Dermis blood vessel endothelial cell (primary cell): ENCODE measurements around the gene CETN3. TPM values are rescaled to one million over a fixed set of nuclear protein-coding genes. Genes with fewer than 3 reads are reported as not detected.
A peak's percentile ranks its signal among the peaks of the same experiment; 100 is the strongest.

Experiments
- DNase-seq: peaks from one replicate; pipeline ENCODE4 v3.0.0; 2010
- total RNA-seq: library from RNA; depleted of rRNA; stranded (reverse); fragments of >200 nt; gene quantifications from 2 replicates; pipeline ENCODE4 v1.2.3, GENCODE V29; 2014

The CETN3 gene
- 10.6 and 15.3 TPM in 2 replicates for total RNA-seq

GRCh38 chr5:90409318-90410177, at the start of gene CETN3:
TSS of gene CETN3 (minus strand) at chr5:90409756. CDS start at chr5:90409661, 95 bp downstream.
- peak; percentile 97 for DNase-seq

GRCh38 chr5:90446961-90447360, 37.4 kb upstream of the CETN3 start:
- DNase-seq: no peak

- DNase-seq: no peak
These were observed 31.1 kb upstream of the CETN3 start for GRCh38 chr5:90440644-90441043.

GRCh38 chr5:90438100-90438499, 28.5 kb upstream of the CETN3 start:
- peak; percentile 57 for DNase-seq

- no peak for DNase-seq
These were observed 28.1 kb upstream of the CETN3 start for GRCh38 chr5:90437663-90438062.

- DNase-seq: peak; percentile 64
These were observed 24.7 kb upstream of the CETN3 start for GRCh38 chr5:90434116-90434714.

- DNase-seq: no peak
These were observed 14.7 kb upstream of the CETN3 start for GRCh38 chr5:90424245-90424644.

GRCh38 chr5:90421136-90421535, 11.6 kb upstream of the CETN3 start:
- DNase-seq: peak; percentile 40

- DNase-seq: no peak
These were observed 8.7 kb upstream of the CETN3 start for GRCh38 chr5:90418214-90418613.

GRCh38 chr5:90410178-90410762, 714 bp upstream of the CETN3 start:
- peak; percentile 32 for DNase-seq

GRCh38 chr5:90408571-90409317, 812 bp downstream of the CETN3 start:
- peak; percentile 12 for DNase-seq

GRCh38 chr5:90406466-90406865, 3.1 kb downstream of the CETN3 start:
- DNase-seq: no peak

GRCh38 chr5:90402521-90403255, 6.9 kb downstream of the CETN3 start:
- DNase-seq: no peak

GRCh38 chr5:90399251-90399650, 10.3 kb downstream of the CETN3 start:
- no peak for DNase-seq

GRCh38 chr5:90398726-90399125, 10.8 kb downstream of the CETN3 start:
- DNase-seq: no peak

GRCh38 chr5:90395005-90395404, 14.6 kb downstream of the CETN3 start:
- DNase-seq: no peak

GRCh38 chr5:90390928-90391327, 18.6 kb downstream of the CETN3 start:
- no peak for DNase-seq

GRCh38 chr5:90390326-90390725, 19.2 kb downstream of the CETN3 start:
- no peak for DNase-seq

- DNase-seq: no peak
These were observed 22.0 kb downstream of the CETN3 start for GRCh38 chr5:90387508-90387907.

GRCh38 chr5:90386099-90386710, 23.4 kb downstream of the CETN3 start:
- peak; percentile 47 for DNase-seq

- no peak for DNase-seq
These were observed 25.2 kb downstream of the CETN3 start for GRCh38 chr5:90384389-90384788.

- no peak for DNase-seq
These were observed 25.7 kb downstream of the CETN3 start for GRCh38 chr5:90383903-90384302.
